GM21723 (cell line): Measurements from ENCODE around the gene CCDC122.
A peak's percentile ranks its signal among the peaks of the same experiment; 100 is the strongest.

ENCODE experiments used
- ATAC-seq: cut with Tn5 transposase; IDR thresholded peaks from one replicate; pipeline ENCODE4 v1.9.1; 2021; ENCODE audit warnings: mild to moderate bottlenecking, moderate library complexity; ENCODE audit not compliant: unreplicated experiment

CCDC122 gene

GRCh38 chr13:43805071-43805468 is 74.5 kb downstream of the CCDC122 start:
- ATAC-seq, result no peak

GRCh38 chr13:43804461-43805070 is 75.0 kb downstream of the CCDC122 start:
- ATAC-seq, result no peak

GRCh38 chr13:43802511-43802910 is 77.0 kb downstream of the CCDC122 start:
- ATAC-seq, result no peak

GRCh38 chr13:43800828-43801227 is 78.7 kb downstream of the CCDC122 start:
- ATAC-seq, result no peak

GRCh38 chr13:43799191-43799590 is 80.3 kb downstream of the CCDC122 start:
- ATAC-seq, result no peak

DNA sequence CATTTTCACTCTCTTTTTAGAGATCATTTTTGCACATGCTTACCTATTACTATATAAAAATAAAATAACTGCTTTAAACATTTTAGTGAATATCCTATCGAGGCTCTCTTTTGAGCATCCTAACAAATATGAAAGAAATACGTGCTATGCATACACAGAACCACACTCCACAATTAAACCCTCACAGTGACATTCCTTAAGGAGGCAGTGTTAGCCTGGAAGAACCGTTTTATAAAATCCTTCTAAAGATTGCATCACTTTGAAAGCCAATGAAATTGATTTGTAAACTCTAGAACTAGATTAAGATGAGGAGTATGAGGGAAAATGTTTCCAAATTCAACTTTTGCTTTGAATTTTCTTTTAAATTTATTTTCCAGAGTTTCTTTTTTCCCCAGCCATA is 81.7 kb downstream of the CCDC122 start:
- no peak for ATAC-seq

DNA sequence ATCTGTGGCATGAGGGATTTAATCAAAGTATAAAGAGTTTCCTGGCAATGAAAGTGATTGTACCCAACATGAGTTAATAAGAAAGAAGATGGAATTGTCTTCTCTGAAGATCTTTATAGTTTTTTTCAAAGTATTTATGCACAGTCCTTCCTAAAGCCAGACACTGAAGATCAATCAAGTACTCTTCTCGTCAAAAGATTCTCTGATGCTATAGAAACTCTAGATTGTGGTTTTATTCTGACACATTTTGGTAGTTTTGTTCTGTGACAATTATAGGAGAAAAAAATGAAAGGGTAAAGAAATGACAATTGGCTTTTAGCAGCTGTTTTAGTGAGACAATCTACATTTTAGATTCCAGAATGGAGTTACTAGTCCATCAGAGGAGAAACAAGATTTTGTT is 82.4 kb downstream of the CCDC122 start:
- no peak for ATAC-seq

- no peak for ATAC-seq
These were observed 85.1 kb downstream of the CCDC122 start for GRCh38 chr13:43794416-43794815.

GRCh38 chr13:43792076-43792881 is 87.3 kb downstream of the CCDC122 start:
- no peak for ATAC-seq

- ATAC-seq, result no peak
These were observed 91.5 kb downstream of the CCDC122 start for GRCh38 chr13:43787997-43788396.

DNA sequence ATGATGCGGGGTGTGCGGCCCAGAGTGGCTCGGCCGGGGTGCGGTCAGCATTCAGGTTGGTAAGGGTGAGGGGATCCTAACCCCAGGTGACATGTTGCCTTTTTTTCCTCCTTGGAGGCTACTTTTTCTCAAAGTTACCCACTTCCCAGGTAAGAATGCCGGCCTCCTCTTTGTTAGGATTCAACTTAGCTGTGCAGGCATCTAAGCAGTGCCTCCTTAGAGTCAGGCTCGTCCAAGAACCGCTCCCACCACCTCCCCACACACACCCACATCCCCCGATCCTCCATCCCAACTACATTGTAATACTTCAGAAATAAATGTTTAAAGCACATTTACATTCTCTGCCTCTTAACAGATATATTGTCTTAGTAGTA is 92.0 kb downstream of the CCDC122 start:
- no peak for ATAC-seq

DNA sequence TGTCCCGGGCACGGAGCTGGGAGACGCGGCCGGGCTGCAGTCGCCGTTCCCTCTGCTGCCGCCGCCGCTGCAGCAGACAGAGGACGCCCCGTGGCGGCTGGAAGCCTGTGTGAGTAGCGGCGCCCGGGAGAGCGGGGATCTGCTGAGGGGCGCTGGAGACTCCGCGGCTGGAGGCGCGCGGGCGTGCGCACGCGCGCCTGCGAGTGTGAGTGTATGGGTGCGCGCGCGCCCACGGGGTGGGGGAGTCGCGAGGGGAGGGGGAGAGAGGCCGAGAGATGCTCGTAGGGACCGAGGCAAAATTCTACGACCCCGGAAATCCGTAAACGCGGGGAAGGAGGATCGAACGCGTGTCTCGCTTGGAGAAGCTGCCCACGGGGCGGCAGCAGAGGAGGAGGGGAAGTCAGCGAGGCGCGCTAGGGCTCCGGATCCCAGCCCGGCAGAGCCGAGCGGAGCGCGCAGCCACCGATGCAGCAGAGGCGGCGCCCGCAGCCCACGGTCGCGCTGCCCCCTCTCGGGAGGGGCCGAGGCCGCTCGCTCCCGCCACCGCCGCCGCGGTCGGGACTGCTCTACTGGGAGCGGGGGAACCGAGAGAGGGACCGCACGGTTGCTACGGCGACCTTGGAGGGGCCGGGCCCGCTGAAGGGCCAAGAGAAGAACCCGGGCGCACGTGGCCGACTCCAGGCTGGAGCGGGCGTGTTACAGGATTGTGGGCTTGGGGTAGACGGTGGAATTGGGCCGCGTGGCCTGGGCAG is 92.6 kb downstream of the CCDC122 start, which contains the start of gene ENOX1:
ENOX1 (minus strand) TSS at position 207 of the 752 bp plus-strand sequence.
- peak; percentile 42 for ATAC-seq

DNA sequence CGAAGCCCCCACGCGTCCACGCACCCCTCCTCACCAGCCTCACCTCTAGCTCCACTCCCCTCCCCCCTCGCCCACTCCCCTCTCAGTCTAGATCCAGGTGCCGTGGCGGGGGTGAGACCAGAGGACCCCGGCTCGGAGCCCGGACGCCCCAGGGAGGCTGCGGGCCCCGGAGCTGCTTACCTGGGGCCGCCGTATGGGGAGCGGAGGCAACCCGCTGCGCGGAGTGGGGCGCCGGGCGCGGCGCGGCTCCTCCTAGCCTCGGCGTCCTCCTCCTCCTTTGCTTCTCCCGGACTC is 93.1 kb downstream of the CCDC122 start:
- peak; percentile 34 for ATAC-seq
